Measurements from ENCODE around the gene SNTB2.
A peak's percentile ranks its signal among the peaks of the same experiment; 100 is the strongest.

SNTB2 gene

GRCh38 chr16:69321080-69321479 is 134.1 kb downstream of the SNTB2 start:
- DNase-seq: no peak

GRCh38 chr16:69322343-69322742 is 135.4 kb downstream of the SNTB2 start:
- no peak for DNase-seq

- no peak for DNase-seq
Measured at GRCh38 chr16:69323415-69323814, 136.5 kb downstream of the SNTB2 start.

GRCh38 chr16:69324013-69324531 is 137.1 kb downstream of the SNTB2 start:
- DNase-seq: no peak

GRCh38 chr16:69324585-69325253 is 137.8 kb downstream of the SNTB2 start:
- no peak for DNase-seq

GRCh38 chr16:69325784-69326171 is 138.8 kb downstream of the SNTB2 start:
- no peak for DNase-seq

GRCh38 chr16:69326172-69326873 is 139.4 kb downstream of the SNTB2 start:
- DNase-seq: no peak

- no peak for DNase-seq
Measured at GRCh38 chr16:69327585-69328310, 140.8 kb downstream of the SNTB2 start.

GRCh38 chr16:69328854-69329316 is 141.9 kb downstream of the SNTB2 start:
- peak; percentile 5 for DNase-seq

- peak; percentile 45 for DNase-seq
Measured at GRCh38 chr16:69329369-69330285, 142.7 kb downstream of the SNTB2 start.

GRCh38 chr16:69330286-69331109 is 143.5 kb downstream of the SNTB2 start, which contains the start of gene PDF:
PDF (minus strand) TSS chr16:69330588; CDS start chr16:69330570, 18 bp downstream.
- DNase-seq: peak; percentile 92

GRCh38 chr16:69334696-69335095 is 147.7 kb downstream of the SNTB2 start:
- DNase-seq: no peak

GRCh38 chr16:69338557-69339288 is 151.8 kb downstream of the SNTB2 start:
- DNase-seq: peak; percentile 71

- peak; percentile 96 for DNase-seq
Measured at GRCh38 chr16:69339289-69340094, 152.5 kb downstream of the SNTB2 start, which contains the start of the genes COG8 and NIP7. COG8 (minus strand) TSS chr16:69339564; CDS start chr16:69339552, 12 bp downstream. NIP7 (plus strand) TSS chr16:69339772; CDS start chr16:69339830, 58 bp downstream.

- no peak for DNase-seq
Measured at GRCh38 chr16:69340095-69340644, 153.2 kb downstream of the SNTB2 start.

GRCh38 chr16:69344171-69344570 is 157.2 kb downstream of the SNTB2 start:
- no peak for DNase-seq

- DNase-seq: no peak
Measured at GRCh38 chr16:69345923-69346322, 159.0 kb downstream of the SNTB2 start.

- DNase-seq: no peak
Measured at GRCh38 chr16:69346683-69347082, 159.7 kb downstream of the SNTB2 start.

GRCh38 chr16:69348222-69348621 is 161.3 kb downstream of the SNTB2 start:
- DNase-seq: no peak
